Activated CD4-positive, alpha-beta T cell treated with anti-CD3 and anti-CD28 coated beads, Interleukin-2, amount 50 U/mL, for 48 hours (primary cell): Measurements from ENCODE around the gene SEZ6.

Experiments
- DNase-seq, 2 experiments: peaks; one replicate each; pipeline ENCODE4 v3.0.0-alpha.2; 2020

Gene SEZ6

DNA sequence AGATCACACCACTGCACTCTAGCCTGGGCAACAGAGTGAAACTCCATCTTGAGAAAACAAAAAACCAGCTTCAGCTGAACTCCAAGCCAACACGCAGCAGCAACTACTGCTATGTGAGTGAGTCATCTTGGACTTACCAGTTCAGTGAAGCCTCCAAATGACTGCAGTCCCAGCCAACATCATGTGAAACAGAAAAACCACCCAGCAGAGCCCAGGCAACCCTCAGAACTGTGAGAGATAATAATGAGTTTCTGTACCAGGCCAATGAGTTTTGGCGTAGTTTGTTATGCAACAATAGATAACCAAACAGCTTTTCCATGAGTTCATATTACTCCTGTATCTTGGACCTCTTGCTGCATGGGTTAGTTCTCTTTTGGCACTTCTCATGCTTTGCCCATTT lies 77.8 kb downstream of the SEZ6 start:
- DNase-seq = peak; percentile 33 to 49

DNA sequence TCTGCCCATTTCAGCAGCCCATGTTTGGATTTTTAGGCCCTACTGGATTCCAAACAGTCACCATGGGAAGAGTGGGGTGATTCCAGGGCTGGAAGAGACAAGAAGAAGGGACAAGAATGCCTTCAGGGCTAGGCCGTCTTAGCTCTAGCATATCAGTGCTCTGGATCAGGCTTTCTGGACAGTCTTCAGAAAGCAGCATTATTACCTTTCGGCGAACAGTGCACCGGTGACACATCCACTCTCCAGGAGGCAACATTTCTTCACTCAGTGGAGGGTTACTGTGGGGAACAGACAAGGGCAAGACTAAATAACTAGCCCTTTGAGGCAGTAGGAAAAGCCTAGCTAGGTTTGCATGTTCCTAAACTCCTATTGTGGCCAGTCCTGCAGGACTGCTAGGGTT lies 79.0 kb downstream of the SEZ6 start:
- no peak for DNase-seq

DNA sequence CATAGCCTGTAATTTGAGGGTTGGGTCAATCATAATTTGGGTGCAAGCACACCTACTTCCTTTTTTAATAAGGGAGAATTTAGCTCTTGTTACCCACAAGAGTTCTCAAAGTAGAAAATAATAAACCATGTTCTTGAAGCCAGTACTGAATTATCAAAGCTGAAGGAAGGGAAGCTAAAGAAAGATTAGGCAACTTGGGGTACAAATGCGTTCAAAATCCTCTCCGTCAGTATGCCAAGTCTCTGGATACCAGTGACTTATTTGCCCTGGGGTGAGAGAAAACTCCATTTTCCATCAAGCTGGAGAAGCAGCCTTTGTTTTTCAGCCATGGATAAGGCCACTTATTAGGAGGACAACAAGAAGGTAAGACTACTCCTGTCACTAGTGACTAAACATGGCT lies 79.5 kb downstream of the SEZ6 start:
- DNase-seq = no peak

DNA sequence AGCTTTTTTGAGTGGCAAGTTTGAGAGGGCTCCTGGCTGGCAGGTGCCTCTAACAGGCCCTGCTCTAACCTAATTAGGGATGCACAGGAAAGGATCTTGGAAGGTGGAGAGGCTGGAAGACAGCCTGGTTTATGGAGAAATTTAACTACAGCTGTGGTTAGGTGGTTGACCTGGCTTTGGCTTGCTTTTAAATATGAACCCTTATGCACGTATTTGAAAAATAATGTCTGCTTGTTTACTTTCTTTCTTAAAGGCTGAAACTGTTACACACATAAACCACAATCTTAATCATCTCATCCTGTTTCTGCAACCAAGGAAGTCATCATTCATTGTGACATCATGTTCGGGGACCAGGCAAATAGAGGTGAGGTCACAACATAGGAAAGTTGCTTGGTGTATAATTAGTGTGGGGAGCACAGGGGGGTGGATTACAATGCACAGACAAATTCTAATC lies 79.9 kb downstream of the SEZ6 start:
- DNase-seq = peak in 1 of 2 experiments; percentile 18

DNA sequence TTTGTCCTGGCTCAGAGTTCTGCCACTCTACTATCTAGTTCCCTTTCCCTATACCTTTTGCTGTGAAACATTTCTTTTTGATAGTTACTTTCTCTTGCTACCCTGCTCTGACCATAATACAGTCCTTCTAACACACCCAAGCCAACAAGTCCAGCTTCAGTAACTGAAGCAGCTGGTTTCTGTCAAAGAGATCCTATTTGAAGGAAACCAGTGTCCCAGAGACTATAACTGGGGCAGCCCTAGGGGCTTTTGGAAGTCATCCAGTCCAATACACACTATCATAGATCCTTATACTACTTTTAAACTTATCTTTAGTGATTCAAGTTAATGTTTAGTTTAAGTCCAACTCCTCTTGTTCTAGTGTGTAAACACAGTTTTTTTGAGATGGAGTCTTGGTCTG lies 85.6 kb downstream of the SEZ6 start:
- DNase-seq = no peak

DNA sequence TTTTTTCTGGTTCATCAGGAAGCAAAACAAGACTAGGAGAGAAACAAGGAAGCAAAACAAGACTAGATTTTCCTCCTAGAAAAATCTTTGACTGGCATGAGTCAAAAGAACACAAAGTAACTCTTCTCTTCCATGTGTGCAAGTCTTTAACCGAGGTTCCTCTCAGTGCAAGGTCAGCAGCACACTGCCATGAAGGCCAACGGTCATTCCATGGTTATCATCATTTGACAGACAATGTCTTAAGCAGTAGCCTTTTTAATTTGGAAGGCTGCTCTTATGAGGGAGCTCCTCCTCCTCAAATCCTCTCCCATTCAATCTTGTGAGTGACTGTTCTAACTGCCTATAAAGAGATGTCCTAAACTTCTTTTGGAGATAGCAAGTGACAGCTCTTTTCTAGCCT lies 87.5 kb downstream of the SEZ6 start:
- DNase-seq = no peak

DNA sequence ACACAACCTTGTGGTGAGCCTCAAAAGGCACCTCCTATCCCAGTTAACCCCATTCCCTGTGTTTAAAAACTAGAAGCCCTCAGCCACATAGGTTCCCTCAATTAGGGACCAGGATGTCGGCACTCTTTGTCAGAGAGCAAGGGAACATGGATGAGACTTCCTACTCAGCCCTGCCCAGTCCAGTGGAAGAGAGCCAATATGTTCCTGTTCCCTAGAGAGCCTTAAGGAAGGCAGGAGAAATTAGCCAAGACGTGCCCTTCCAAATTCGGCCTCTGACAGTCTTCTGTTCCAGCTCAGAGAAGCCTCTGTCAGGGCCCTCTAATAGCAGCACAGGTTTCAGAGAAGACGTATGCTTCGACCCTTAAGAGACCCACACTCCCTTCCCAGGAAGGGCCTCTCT lies 88.4 kb downstream of the SEZ6 start:
- DNase-seq = no peak

DNA sequence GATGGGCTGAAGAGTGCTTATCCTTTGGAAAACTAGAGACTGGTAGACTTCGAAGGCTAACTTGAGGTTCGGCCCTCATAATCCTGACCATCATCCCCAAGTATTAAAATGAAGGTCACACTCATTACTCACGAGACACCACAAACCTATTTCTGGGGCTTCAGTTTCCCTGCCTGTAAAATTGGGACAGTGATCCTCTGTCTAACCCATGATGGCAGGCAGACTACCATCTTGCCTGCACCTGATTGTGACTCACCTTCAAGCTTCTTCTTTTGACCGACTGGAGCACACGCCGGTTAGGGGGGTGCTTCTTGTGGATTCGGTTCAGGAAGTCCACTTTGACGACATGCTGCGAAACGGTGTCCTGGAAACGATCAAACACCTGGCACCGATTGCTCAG lies 88.8 kb downstream of the SEZ6 start:
- DNase-seq = no peak

DNA sequence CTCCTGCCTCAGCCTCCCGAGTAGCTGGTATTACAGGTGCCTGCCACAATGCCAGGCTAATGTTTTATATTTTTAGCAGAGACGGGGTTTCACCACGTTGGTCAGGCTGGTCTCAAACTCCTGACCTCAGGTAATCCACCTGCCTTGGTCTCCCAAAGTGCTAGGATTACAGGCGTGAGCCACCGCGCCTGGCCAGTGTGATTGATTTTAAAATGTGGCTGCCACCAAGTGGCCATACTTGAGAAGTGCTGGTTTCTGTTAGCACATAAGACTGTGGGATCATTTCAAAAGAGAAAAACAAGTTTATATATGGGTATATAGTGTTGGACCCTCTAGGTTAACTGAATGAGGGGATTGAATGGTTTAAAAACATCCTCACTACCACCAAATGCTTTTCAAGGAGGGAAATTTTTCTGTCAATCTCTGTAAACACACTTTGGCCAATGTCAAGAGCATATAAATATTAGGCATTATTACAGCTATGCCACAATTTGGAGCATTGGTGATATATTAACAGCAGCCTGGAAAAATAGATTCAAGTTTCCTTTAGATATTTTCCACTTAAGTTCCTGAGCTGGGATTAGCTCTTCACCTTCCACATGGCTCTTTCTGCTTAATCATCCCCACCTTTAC lies 89.4 kb downstream of the SEZ6 start:
- DNase-seq = peak; percentile 44 to 47

DNA sequence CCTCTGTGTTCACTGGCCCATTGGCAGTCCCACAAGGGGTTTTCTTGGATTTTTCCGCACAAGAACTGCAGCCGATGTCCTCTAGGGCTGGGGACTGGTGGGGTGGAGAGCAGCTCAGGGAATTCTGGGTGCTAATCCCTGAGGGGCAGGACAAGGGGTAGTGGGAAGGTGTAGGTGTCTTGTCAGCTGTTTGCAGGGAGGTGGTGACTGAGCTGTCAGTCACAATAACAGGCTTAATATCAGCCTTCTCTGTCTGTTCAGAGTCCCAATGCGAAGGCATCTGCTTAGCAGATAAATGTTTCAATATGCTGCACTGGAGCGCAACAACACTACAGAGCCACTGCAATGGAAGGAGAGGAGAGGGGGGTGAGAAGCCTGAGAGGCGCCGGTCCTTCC lies 92.9 kb downstream of the SEZ6 start:
- DNase-seq = no peak

DNA sequence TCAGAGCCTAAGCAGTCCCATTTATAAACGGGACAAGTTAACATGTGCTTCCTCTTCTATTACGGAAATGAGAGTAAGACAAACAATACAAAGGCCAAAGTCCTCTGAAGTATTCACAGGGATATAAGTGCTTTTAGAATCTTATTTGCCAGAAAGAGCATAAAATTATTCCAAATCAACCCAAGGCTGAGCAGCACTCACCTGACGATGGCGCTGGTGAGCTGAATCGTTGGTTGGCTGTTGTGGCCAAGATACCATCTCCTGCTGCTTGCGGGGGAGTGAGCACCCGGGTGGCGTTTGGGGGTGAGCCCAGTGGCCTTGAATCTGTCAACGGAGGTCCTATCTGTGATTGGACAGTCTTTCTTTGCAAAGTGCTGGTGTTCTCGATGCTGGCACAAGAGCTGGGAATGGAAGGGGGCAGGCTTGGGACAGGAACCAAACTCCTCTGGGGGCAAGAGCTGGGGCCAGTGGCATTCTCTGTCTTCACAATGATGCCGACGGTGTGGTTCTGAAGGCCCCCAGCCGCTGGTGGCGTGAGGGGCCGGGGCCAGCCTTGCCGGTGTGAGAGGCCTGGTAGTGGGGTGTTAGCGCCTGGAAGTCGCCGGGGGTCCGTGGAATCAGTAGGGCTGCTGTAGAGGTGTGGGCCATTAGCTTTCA lies 93.4 kb downstream of the SEZ6 start:
- peak in 1 of 2 experiments; percentile 35 for DNase-seq

DNA sequence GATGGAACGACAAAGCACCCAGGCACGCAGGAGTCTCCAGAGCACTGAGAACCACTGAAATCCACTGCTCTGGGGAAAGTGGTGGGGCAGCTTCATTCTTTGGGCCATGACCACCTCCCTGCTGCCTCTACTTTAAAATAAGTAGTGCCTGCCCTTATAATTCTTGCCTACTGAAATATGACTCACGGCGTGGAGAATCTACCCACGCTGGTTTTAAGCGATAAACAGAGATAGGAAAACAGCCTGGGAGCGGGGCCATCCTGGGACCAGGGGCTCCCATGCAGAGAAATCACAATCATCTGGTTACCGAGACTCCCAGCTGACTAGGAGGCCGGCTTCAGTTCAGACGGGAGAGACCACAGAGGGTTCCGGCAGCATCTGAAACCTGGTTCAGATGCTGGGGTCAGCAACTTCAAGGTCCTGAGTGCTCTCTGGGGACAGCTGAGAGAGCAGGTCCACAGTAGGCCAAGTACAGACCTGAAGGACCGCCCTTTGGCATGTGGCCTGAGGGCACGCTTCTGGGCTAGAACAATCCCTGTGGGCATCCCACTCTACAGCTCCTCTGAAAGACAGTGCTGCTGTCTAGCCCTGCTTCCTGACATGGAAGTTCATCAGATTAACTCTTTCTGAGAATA lies 94.3 kb downstream of the SEZ6 start:
- no peak for DNase-seq

DNA sequence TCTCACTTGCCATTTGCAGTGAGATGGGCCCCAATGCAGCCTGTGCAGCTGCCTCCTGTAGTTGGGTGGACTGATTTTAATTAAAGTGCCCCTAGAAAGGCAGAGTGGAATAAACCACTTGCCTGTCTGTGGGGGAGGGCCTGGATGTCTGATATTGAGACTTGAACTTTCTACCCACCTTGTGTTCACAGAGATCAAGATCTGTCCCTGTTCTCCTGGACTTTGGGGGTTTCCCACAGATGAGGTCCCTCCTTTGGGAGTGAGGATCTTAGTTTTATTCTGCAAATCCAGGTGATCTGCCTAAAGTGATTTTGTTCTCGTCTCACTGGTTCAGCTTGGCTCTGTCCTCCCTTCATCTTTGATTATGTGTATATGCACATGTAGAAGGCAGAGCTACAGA lies 95.3 kb downstream of the SEZ6 start:
- DNase-seq = no peak

DNA sequence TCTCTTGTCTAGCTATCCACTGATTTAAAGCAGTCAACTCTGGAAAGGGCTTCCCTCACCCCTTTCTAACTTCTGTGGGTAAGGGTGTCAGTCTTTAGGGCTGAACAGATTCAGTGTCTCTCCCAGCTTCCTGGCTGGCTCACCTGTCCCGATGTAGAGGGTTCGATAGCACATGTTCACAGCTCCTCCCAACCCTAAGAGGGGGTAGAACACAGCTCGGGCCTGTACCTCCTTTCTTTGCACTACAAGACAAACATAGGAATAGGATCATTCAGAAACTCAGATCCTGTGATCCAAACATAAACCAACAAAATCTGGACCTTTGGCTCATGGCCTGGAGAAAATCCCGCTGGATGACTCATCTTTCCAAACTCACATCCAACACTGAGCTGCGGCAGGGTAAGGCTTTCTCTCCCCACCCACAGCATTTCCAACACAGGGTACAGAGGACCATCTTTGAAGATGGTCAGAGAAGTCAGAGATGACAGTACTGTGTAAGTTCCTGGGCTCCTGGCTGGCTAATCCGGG lies 97.1 kb downstream of the SEZ6 start:
- DNase-seq = no peak

DNA sequence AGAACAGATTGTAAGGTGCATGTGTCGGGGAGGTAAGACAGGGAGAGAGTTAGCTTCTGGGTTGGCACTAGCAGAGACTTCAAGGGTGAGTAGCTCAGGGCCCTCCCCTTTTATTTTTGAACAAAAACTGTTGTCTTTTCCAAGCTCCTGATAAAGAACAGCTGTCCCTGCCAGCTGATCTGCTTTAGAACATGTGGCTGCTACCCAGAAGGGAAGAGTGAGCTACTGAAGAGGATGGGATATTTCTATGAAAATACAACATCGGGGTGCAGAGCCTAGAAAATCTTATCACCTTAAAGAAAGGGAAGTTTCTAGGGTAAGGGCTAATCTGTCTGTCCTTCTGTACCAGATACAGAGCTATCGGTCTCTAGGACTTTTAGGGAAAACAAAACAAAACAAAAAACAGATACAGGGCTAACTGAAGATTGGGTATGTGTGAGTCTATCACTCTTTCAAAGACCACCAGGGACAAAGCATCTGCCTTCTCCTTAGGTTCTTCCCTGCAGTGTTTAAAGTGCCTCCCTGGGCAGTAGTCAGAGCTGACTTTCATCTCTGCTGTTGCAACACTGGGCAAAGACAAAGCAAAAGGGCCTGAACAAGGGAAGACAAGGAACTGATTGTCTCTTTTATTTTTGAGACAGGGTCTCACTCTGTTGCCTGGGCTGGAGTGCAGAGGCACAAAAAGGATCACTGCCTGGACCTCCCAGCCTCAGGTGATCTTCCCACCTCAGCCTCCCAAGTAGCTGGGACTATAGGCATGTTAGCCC lies 97.9 kb downstream of the SEZ6 start:
- no peak for DNase-seq

DNA sequence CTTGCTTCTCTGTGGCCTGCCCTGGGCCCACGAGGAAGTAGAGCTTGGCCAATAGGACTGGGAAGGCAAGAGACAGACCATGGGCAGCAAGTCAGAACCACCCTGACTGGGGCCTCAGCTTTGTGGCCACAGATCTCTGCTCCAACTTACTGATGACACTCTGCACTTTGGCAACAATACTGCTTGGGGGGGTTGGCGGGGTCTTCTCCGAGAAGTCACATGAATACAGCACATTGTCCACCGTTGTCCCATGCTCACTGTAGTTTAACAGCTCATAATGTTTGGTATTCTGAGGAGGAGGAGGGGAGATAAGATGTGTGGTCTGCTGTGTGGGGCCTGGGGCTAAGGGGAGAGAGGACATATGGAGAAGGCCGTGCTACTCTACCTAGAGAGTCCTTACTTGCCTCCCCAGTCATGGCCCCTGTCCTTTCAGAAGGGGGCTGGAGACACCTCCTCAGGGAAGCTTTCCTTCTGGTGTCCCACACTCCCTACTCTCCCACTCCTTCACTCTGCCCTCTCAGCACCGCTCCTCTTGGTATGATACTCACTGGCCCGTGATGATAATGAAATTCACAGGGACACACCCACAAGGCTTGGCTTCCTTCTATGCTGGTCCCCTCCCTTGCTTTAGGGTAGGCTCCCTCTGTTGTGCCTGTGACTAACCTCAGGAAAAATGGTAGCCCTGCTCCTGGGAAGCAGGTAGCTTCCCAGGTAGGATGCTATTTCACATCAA lies 99.0 kb downstream of the SEZ6 start:
- DNase-seq = no peak

DNA sequence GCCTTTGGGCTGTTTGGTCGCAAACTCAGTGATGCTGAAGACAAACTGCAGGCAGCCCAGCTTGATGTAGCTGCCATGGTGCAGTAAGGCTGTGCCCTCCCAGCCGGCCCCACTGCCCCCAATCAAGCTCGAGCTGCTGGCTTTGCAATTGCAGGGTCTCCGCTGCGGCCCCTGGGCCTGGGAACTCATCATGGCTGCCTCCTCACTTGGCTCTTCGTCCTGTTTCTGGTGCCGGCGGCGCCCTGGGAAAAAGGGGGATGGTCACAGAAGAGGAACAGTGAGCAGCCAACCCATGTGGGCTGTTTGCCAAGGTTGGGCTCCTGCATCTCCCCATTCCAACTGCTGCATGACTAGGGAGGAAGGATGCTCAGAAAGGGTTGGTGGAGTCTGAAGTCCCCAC lies 99.6 kb downstream of the SEZ6 start:
- no peak for DNase-seq
